NCI-H2081 treated with DMSO at 0.1 percent for 48 hours (cell line): ENCODE measurements around the gene SLC29A3.
"Not testable (repeated sequence)": the region's sequence is repeated elsewhere in the genome, so short reads cannot be mapped to it uniquely, and the experiment has no call there.

Experiments
- DNase-seq: peaks from one replicate; lab custom pipeline; 2025; lab: John Stamatoyannopoulos, UW

Gene SLC29A3

DNA sequence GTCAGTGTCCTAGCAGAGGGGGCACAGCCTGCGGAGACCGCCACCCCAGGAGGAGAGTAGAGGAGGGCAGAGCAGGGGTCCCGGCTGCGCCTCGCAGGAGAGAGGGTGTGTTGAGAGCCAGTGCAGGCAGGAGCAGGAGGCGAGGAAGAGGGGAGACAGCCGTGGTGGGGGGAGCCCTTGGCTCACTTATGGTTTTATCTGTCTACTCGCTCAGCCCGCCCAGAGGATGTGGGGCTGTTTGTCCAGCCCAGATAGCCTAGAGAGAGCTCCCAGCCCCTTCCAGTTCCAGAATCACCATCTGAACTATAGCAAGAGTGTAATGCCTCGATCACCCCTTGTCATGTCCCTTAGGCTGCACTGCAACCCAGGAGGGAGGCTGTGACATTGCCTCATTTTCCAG is 26.6 kb downstream of the SLC29A3 start:
- no peak for DNase-seq

DNA sequence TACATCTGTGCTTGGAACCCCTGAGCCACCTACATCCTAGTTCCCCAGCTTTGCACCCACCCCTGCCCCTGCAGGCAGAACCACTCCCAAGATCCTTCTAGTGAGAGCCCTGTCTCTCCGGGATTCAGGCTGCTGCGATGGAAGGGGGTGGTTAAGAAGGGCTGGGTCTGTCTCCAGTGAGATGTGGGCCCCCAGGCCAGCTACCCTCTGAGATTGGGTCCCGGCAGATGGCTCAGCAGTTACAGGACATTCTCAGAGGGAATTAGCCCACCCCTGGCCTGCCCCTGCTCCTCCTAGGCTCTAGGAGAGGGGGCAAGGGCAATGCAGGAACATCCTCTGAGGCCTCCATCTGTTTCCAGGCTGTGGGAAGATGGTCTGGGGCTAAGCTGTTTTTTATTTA is 27.7 kb downstream of the SLC29A3 start:
- DNase-seq = no peak

DNA sequence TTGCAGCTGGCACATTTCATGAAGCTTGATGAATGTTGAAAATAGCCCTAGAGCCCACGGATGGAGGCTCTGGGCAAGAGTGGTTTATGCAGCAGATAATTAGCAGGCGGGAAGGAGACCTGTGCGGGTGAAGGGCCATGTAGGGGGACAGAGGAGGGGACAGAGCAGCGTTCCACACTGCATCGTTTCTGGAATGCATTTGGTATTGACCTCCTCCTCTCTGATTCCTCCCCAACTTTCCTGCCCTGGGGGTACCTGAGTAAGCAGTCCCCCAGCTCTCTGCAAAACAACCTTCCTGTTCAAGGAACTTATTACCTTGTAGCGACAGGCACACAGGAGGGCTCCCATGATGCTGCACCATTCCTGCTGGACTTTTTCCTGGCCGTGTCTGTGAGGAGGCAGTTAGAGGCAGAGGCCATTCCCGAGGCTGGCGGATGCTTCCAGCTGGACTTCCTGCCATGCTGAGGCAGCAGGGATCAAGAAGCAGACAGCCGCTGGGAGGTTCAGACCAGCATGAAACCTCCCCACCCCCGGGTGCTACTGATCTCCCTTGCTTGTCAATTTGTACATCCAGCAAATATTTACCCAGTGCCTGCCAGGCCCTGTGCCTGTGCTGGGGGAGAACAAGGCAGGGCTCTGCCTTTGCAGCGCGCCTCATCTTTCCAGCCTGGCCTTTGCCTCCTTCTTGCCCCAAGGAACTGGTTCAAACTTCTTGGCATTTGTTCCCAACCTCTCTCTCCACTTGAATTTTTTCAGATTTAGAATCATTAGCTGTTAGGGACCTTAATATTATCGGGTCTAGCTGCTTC is 28.7 kb downstream of the SLC29A3 start:
- DNase-seq = peak; percentile 0

DNA sequence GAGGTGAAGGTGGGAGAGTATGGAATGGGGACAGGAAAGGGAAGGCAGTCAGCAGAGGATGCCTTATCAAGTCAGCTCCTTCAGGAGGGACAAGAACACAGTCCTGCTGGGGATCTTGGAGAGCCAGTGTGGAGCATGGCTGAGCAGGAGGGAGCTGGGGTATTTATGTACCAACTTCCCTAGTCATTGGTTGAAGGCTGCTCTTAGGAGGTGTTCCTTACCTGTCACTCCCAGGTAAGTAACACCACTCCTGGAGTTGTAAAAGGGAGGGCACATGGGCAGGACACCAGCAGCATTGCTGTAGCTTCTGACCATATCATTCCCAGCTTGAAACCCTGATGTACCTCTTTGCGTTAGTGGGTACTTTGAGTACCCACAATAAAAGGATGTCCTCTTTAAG is 29.8 kb downstream of the SLC29A3 start:
- DNase-seq = no peak

DNA sequence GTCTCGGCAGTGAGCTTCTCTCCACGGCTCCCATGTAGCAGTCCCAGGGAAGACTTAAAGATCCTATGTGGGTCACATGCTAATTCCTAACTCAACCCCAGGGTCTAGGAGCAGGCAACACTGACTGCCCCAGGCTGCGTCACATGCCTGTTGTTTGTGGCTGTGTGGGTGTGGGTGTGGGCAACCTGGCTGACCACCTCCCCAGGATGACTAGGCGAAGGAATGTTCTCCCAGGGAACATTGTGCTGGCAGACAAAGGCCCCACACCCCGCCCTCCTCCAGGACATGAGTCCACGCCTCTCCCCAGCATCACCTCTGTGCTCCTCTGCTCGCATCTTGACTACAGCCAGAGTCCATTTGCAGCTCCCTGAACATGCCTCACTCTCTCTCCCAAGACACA is 30.3 kb downstream of the SLC29A3 start:
- no peak for DNase-seq

DNA sequence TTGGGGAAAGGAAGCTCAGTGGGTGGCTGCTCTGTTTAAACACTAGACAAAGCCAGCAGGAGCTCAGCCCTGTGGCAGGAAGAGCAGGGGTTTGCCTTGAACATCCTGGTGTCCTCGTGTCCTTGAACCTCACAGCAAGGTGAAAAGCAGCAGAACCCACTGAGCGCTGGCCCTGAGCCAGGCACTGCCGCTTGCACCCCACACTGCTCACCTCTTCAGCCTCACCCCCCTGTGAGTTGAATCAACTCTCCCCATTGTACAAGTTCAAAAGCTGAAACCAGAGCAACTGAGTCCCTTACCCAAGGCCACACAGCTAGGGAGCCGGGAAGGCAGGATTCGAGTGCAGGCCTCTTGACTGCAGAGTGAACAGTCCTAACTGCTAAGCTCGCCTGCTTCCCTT is 32.0 kb downstream of the SLC29A3 start:
- no peak for DNase-seq

DNA sequence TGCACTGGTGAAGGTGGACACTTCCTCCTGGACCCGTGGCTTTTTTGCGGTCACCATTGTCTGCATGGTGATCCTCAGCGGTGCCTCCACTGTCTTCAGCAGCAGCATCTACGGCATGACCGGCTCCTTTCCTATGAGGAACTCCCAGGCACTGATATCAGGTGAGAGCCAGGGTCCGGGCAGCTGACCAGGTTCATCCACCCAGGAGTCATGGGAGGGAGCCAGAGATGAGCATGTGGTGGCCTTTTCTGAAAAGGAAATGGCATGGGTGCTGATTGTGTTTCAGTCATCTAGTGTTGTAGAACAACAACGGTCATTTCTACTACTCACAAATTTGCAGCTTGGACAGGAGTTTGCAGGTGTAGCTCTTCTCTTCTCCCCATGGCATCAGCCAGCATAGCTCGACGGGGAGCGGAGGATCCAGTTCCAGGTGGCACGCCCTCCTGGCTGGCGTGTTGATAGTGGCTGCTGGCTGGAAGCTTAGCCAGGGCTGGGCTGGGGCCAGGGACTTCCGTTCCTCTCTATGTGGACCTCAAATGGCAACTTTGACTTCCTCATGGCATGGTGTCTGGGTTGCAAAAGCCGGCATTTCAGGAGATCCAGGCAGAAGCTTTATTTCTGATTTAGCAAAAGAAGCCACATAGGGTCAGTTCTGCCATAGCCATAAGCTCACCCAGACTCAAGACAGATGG is 32.7 kb downstream of the SLC29A3 start:
- DNase-seq = no peak

DNA sequence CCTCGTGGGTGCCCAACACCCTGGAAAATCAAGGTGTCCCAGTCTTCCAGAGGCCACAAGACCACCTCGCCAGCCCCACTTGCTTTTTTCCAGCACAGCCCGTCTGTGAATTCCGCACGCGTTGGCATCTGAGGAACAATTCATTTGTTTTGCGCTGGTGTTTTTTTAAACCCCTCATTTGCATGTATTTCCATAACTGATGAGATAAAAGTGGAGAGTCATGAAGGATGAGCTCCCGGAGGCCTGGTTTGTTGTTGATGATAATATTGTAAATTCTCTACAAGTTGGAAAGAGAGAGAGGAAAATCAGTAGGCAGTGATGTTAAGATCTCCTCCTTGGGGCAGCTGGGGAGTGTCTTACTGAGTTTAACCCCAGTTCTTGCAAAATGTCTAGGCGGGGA is 34.6 kb downstream of the SLC29A3 start:
- no peak for DNase-seq

DNA sequence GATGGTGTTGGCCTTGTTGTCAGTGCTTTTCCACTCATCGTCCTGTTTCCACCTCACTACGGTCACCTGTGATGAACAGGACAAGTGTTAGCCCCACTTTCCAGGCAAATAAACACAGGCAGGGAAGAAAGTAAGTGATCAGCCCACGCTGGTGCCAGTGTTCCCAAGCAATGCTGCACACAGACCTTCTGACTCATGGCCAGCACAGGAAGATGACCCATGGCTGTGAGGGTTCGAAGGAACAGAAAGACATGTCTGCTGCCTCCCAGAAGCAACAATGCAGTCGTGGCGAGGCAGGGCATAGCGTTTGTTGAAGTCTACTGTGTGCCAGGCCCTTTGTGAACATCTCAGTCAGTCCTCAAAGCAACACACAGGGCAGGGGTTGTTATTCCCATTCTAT is 35.7 kb downstream of the SLC29A3 start:
- DNase-seq = no peak

DNA sequence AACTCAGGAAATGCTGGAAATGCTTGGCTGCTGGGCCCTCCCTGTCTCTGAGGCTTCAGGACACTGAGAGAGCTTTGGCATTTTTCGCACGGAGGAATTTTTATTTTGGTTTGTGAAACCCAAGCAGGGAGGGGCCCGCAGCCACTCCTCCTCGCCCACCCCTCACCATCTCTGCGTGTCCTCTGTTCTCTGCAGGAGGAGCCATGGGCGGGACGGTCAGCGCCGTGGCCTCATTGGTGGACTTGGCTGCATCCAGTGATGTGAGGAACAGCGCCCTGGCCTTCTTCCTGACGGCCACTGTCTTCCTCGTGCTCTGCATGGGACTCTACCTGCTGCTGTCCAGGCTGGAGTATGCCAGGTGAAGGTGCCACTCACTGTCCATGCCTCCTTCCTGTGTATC is 36.8 kb downstream of the SLC29A3 start:
- no peak for DNase-seq

DNA sequence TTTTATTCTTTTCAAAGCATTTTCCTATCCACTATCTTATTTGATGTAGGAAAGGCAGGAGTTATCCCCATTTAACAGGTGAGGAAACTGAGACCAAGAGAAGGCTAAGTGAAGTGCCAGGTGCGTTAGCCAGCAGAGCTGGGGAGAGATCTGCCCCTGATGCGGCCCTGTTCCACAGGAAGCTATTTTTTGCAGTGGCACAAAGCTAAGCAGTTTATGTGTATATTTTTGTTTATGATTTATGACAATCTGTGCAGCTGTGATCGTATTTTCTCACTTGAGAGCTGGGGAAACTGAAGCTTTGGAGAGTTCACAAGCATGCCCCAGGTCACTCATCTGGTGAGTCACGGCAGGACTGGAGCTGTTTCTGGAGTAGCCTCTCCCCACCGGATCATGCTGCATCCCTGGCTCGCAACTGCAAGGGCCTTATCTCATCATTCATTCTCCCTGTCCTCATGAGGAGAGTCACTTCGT is 38.8 kb downstream of the SLC29A3 start:
- DNase-seq = no peak

DNA sequence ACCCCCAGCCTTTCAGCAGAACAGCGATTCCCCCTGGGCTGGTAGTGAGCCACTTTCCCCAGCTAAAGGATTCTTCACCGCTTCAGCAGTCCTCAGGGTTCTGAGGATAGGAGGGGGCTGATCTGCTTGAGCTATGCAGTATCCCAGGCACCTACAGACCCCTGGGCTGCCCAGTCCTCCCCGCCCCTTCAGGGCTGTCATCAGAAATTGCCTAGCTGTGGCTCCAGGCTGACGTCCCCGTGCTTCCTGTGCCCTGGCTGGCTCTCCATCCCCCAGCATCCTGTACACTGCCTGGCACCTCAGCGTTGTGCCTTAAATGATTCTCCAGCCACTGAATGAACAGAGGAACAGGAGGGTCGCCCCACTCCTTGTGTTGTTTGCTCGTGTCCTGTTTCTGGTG is 39.2 kb downstream of the SLC29A3 start:
- DNase-seq = no peak

DNA sequence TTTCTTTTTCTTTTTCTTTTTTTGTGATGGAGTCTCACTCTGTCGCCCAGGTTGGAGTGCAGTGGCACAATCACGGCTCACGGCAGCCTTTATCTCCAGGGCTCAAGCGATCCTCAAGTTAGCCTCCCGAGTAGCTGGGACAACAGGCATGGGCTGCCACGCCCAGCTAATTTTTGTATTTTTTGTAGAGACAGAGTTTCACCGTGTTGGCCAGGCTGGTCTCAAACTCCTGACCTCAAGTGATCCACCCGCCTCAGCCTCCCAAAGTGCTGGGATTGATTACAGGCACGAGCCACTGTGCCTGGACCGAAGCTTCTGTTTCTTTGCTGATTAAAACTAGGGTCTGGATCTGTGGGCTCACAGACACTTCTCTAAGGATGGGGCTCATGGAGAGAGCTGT is 39.8 kb downstream of the SLC29A3 start:
- DNase-seq = not testable (repeated sequence)

DNA sequence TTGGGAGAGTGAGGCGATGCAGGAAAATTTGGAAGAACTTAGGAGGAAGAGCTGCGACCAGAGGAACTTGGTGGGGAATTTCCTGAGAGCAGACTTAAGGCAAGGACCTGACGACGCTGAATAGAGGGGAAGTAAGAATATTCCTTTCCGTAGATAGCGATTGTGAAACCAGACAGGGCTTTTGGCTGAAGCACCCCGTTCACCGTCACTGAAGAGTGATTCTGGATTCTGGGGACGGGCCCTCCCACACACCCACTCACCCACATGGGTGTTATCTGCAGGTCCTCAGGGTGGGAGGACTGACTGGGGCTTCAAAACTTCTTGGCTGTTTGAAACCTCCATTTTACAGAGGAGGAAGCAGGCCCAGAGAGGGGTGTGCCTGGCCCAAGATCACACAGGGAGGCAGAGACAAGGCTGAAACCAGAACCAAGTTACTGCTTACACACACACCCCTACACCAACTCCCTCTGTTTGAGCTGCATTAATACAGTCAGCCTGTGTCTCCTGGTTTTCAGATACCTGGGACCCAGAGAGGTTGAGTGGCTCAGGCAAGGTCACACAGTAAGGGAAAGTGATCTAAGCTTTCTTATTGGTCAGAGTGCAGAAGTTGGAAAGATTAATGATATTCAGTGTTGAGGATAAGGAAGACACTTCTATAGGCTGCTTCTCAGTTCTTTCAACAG is 40.4 kb downstream of the SLC29A3 start:
- DNase-seq = no peak

DNA sequence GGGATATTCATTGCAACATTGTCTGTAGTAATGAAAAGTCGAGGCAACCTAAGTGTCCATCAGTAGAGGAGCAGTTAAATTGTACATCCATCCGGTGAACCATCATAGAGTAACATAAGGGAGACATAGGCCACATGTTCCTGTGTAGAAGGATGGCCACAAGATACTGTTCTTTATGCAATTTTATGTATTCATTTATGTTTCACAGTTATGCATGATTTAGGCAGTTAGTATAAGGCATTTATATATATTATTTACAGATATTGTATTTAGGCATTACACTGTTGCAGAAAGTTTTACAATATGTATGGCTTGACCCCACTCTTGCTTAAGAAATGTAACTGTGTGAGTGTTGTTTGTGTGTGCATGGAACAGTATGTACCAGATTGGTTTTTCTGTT is 41.7 kb downstream of the SLC29A3 start:
- DNase-seq = no peak

DNA sequence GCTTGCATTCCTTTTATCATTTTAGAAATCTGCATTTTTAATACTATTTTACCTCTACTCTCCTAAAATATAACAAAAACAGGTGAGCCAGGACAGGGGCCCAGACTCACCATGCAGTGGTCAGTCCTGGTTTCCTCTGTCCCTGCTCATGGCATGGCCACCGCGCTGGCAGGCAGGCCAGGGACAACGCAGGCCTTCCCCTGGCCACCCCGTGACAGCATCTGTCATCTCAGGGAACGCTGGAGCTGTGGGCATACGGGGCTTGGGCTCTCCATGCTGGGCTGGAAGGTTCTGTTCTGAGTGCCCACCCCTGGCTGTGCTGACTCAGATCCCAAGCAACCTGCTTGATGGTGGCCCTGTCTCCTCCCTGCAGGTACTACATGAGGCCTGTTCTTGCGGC is 42.5 kb downstream of the SLC29A3 start:
- no peak for DNase-seq

DNA sequence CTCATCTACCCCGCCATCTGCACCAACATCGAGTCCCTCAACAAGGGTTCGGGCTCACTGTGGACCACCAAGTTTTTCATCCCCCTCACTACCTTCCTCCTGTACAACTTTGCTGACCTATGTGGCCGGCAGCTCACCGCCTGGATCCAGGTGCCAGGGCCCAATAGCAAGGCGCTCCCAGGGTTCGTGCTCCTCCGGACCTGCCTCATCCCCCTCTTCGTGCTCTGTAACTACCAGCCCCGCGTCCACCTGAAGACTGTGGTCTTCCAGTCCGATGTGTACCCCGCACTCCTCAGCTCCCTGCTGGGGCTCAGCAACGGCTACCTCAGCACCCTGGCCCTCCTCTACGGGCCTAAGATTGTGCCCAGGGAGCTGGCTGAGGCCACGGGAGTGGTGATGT is 43.1 kb downstream of the SLC29A3 start:
- no peak for DNase-seq

DNA sequence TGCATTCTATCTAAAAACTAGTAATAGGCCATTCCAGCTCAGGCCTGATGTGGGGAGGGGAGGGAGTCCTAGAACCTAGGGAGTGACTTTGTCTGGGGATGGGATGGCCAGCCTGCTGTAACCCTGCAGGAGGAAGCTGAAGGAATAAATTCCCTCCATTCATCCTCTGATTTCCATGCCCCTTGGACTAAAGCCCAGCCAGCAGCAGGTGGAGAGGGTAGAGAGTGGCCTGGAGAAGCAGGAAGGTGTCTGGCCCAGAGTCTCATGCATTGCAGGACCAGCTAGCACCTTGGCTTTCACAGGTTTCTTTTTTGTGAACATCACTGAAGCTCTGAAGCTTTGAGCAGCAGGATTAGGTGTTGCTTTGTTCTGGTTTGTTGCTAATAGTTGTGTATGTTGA is 44.9 kb downstream of the SLC29A3 start:
- DNase-seq = no peak

DNA sequence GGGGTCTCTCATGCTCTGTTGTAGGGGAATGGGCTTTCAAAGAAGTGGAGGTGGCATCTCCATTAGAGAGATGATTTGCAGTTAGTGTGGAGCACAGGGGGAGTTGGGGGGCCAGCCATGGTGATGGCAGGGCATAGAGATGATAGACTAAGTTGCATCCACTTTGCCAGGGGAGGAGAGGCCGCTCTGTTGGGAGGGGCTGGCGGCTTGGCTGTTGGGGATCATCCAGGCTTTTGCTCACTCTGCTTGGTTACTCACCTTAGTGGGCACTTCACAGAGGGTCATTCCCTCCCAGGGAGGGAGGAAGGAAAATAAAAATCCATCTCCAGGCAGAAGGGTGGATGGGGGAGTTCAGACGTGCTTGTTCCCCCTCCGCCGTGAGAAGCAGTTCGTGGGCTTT is 46.3 kb downstream of the SLC29A3 start:
- DNase-seq = no peak

DNA sequence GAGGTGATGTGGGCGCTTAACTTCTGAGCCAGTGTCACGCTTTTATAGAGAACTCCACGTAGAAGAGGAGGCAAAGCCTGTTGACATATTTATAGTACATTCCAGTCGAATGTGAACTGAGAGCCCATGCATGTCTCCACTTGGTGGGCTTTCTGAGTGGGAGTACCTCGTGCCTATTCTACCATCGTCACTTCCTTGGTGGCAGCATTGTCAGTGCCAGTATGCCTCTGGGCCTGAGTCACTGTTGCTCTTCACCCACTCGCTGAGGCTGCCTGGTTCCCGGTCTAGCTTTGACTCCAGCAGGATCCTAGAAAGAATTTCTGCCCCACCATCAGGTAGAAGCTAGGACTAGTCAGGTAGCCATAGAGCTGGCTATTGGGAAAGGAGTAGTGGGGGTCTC is 47.6 kb downstream of the SLC29A3 start:
- no peak for DNase-seq

DNA sequence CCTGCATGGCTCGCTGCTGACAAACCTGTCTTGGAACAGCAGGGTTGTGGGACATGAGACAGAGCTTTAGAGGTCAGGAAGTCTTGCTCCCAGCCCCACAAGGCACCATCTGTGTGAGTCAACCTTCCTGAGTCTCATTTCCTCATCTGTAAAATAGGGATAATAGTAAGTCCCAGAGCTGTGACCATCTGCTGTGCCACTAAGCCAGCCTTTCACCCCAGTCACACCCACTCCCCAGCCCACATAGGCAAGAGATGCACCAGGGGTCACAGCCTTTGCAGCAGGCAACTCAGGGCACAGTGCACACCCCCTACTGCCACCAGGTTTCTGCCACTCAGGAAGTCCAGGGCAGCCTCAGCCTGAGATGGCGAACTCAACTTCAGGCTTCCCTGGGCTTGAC is 48.2 kb downstream of the SLC29A3 start:
- no peak for DNase-seq

DNA sequence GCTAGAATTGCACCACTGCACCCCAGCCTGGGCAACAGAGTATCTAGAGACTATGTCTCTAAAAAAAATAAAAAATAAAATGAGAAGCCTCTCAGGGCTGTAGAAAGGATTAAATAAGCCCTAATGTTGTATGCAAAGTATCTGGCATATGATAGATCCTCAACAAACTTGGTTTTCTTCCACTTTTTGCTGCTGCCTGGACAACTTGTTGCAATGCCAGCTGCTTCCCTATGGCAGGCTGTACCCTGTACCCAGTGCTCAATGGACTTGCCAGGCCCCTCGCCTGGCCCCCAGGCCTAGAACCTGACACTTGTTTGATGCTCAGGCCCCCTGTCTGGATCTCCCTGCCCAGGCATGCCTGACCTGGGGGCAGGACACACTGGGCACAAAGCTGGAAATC is 49.1 kb downstream of the SLC29A3 start:
- no peak for DNase-seq

DNA sequence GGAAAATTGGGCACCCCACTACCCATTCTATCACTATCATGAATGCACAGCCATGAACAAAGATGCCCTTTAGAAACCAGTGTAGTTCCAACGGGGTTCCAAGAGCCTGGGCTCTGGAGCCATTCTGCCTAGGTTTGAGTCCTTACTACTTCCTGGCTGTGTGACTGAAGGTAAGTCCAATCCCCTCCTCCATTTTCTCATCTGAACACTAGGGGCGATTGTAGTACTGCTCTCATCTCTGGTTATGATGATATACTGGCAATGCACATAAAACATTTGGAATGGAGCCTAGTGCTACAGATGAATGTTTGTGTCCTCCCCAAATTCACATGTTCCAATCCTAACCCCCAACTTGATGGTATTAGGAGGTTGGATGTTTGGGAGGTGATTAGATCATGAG is 49.6 kb downstream of the SLC29A3 start:
- DNase-seq = no peak
